Endothelial cell of umbilical vein (primary cell): ENCODE results near the gene S100A10. TPM values are rescaled to one million over a fixed set of nuclear protein-coding genes. Genes with fewer than 3 reads are reported as not detected.

Experiments
- BruUV-seq: library from RNA; stranded (reverse); fragments of 400-500 nt; replicated peaks from 2 replicates; lab custom pipeline; 2021; lab: Mats Ljungman, UMichigan
- CTCF ChIA-PET: fragments of 300-600, 350-600 bp; sonication (Branson Sonifier 250); formaldehyde crosslinking; loops from one replicate; lab custom pipeline; 2021; ENCODE audit warnings: antibody characterized with exemption, inconsistent platforms; lab: Charles Lee
- POLR2A ChIA-PET: fragments of 300-600, 350-600 bp; sonication (Branson Sonifier 250); formaldehyde crosslinking; loops from one replicate; lab custom pipeline; 2021; ENCODE audit warnings: antibody characterized with exemption, inconsistent platforms; lab: Charles Lee
- DNase-seq: peaks from one replicate; pipeline ENCODE4 v3.0.0-alpha.2; 2011; ENCODE audit warnings: low read depth, low spot score
- FAIRE-seq: peaks from 2 replicates; lab custom pipeline; 2011; peaks lifted over from hg19 to GRCh38; lab: Jason Lieb, UNC
- H2AFZ ChIP-seq: 2 replicates; pipeline ENCODE4 v1.6.0; 2012; ENCODE audit warnings: low read depth, low read length, control low read depth, inconsistent platforms
- H3K27ac ChIP-seq: 2 replicates; pipeline ENCODE4 v1.5.1; 2011; ENCODE audit warnings: low read depth, mild to moderate bottlenecking, control low read depth, low read length, moderate library complexity; ENCODE audit not compliant: insufficient read depth
- H3K27me3 ChIP-seq, 2 experiments: 2 replicates each; pipeline versions ENCODE4 v1.6.0 to v1.6.1; 2011; ENCODE audit warnings: low read length in 2 of 2, mixed read lengths in 1 of 2; ENCODE audit not compliant: control insufficient read depth in 2 of 2, insufficient read depth in 2 of 2
- H3K36me3 ChIP-seq, 2 experiments: 2 replicates in 1 of 2; 3 replicates in 1 of 2; pipeline ENCODE4 v1.5.1; 2011; ENCODE audit warnings: low read length in 2 of 2, mild to moderate bottlenecking in 1 of 2, moderate library complexity in 1 of 2; ENCODE audit not compliant: control insufficient read depth in 2 of 2, insufficient read depth in 2 of 2; ENCODE audit errors: extremely low read depth in 1 of 2
- H3K4me1 ChIP-seq: 3 replicates; pipeline ENCODE4 v1.5.1; 2011; ENCODE audit warnings: mild to moderate bottlenecking, low read length; ENCODE audit not compliant: control insufficient read depth, insufficient read depth; ENCODE audit errors: extremely low read depth
- H3K4me2 ChIP-seq: 2 replicates; pipeline ENCODE4 v1.6.1; 2011; ENCODE audit warnings: low read length, control low read depth, mixed read lengths; ENCODE audit not compliant: insufficient read depth
- H3K4me3 ChIP-seq, 3 experiments: fragments of 200-600 bp in 1 of 3; sonication (generic), shearing (Covaris generic) in 1 of 3; replicated peaks in 1 of 3; 2 replicates each; pipeline ENCODE4 v1.5.1; 2011 to 2016; ENCODE audit warnings: control low read depth in 3 of 3, low read length in 3 of 3, mild to moderate bottlenecking in 2 of 3, inconsistent platforms in 1 of 3, low read depth in 1 of 3, moderate library complexity in 1 of 3; ENCODE audit not compliant: insufficient read depth in 1 of 3
- H3K79me2 ChIP-seq: 2 replicates; pipeline ENCODE4 v1.6.0; 2012; ENCODE audit warnings: low read length, inconsistent platforms; ENCODE audit not compliant: control insufficient read depth, insufficient read depth
- H3K9ac ChIP-seq: replicated peaks from 2 replicates; pipeline ENCODE3; 2011; ENCODE audit warnings: low read length, control low read depth; ENCODE audit not compliant: insufficient read depth; ENCODE audit errors: extremely low read depth
- H3K9me1 ChIP-seq: replicated peaks from 3 replicates; pipeline ENCODE4 v1.6.0; 2011; ENCODE audit warnings: mild to moderate bottlenecking, low read length; ENCODE audit not compliant: control insufficient read depth, insufficient read depth; ENCODE audit errors: extremely low read depth
- H3K9me3 ChIP-seq: replicated peaks from 2 replicates; pipeline ENCODE4 v1.5.1; 2012; ENCODE audit warnings: low read length, inconsistent platforms; ENCODE audit not compliant: control insufficient read depth, insufficient read depth
- H4K20me1 ChIP-seq: replicated peaks from 2 replicates; pipeline ENCODE3; 2011; ENCODE audit warnings: mild to moderate bottlenecking, low read length; ENCODE audit not compliant: control insufficient read depth, insufficient read depth; ENCODE audit errors: extremely low read depth
- EZH2 ChIP-seq: IDR thresholded peaks from 2 replicates; pipeline ENCODE4 v1.6.1; 2012; ENCODE audit warnings: borderline replicate concordance, low read depth, mild to moderate bottlenecking, moderate library complexity, low read length, inconsistent platforms; ENCODE audit not compliant: severe bottlenecking
- FOS ChIP-seq: IDR thresholded peaks from 2 replicates; pipeline ENCODE4 v1.6.1; 2011; ENCODE audit warnings: mild to moderate bottlenecking, low read length, moderate library complexity, borderline replicate concordance; ENCODE audit not compliant: insufficient read depth
- GATA2 ChIP-seq: IDR thresholded peaks from 2 replicates; pipeline ENCODE4 v1.7.0; 2011; ENCODE audit warnings: low read depth, mild to moderate bottlenecking, moderate library complexity, mixed read lengths, low read length; ENCODE audit not compliant: insufficient read length, insufficient read depth
- JUN ChIP-seq: IDR thresholded peaks from 2 replicates; pipeline ENCODE4 v1.6.1; 2011; ENCODE audit warnings: borderline replicate concordance, low read depth; ENCODE audit not compliant: insufficient read length, insufficient read depth
- MYC ChIP-seq: IDR thresholded peaks from one replicate; pipeline ENCODE4 v1.6.1; 2011; ENCODE audit warnings: mild to moderate bottlenecking, low read depth, low read length
- POLR2A ChIP-seq: IDR thresholded peaks from 2 replicates; pipeline ENCODE4 v1.6.1; 2012; ENCODE audit warnings: low read depth, mild to moderate bottlenecking, control low read depth, low read length
- POLR2AphosphoS5 ChIP-seq: IDR thresholded peaks from 2 replicates; pipeline ENCODE4 v1.6.1; 2012; ENCODE audit warnings: low read depth, mild to moderate bottlenecking, control low read depth, low read length, moderate library complexity; ENCODE audit not compliant: insufficient read depth
- dilution Hi-C: fragments of 300-500 bp; cut with MboI; formaldehyde crosslinking; loops from one replicate; pipeline ENCODE4 v1.15.0; 2019; ENCODE audit warnings: low sequenced_read_pairs; ENCODE audit not compliant: extremely low pct_ligation_motif_present
- intact Hi-C: fragments of 100-400 bp; cut with micrococcal nuclease; formaldehyde crosslinking; loops from one replicate; pipeline ENCODE4 v1.10.0; 2022
- polyA plus RNA-seq, 4 experiments: library from polyadenylated mRNA; depleted of rRNA in 3 of 4; stranded (reverse) in 3 of 4; unstranded in 1 of 4; fragments of >200 nt; gene quantifications; 2 replicates each; pipeline versions ENCODE4 v1.2.1 to v1.2.3, GENCODE V29; 2011 to 2012; ENCODE audit warnings: missing spikeins in 1 of 4
- total RNA-seq: library from RNA; stranded (reverse); gene quantifications from 2 replicates; pipeline ENCODE4 v1.2.3, GENCODE V29; 2021
- TF ChIP-seq, protein P1 (sequence below): IDR thresholded peaks from 2 replicates; pipeline ENCODE4 v1.6.1; 2011; ENCODE audit not compliant: insufficient read depth, insufficient read length
- TF ChIP-seq, protein P2 (sequence below), 2 donors: IDR thresholded peaks; 1 replicate in 1 of 2; 2 replicates in 1 of 2; pipeline ENCODE4 v1.5.1; 2011; ENCODE audit warnings: low read length in 2 of 2, mild to moderate bottlenecking in 2 of 2, moderate library complexity in 2 of 2, control low read depth in 1 of 2, inconsistent platforms in 1 of 2, low read depth in 1 of 2; ENCODE audit not compliant: insufficient read depth in 1 of 2; ENCODE audit errors: extremely low read depth in 1 of 2

The S100A10 gene
- total and polyA plus RNA-seq, 2 donors (not counting 3 experiments of a cell fraction or from before 2014, with no cell fraction given), result 76.8 to 779 TPM

DNA sequence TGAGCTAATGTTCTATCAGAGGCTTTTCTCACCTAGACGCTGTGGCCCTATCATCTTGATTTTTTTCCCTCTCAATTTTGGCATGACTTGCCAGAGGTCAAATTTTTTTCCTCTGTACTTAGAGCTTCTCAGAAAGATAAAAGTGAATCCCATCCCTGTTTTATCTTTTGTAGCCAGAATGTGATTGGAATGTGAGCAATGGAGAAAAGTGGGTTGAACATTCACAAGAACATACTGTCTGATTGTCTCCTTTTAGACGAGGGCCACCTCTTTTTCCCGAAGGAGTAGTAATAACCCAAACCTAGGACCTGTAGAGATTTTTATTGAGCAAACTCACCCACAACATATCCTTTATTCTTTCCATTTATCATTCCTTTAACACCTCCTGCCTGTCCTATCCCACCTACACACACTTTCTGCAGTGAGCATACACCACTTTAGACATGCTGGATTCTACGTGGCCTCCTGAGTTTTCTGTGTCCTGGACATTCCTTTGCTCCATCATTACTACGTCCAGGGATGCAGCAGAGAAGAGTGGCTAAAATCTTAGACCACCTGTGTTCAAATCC, 15.9 kb downstream of the S100A10 start:
- no peak overlapping the region for H3K27ac ChIP-seq
- no peaks in the 10 kb centered on the region for H3K79me2 ChIP-seq
- H3K4me3 ChIP-seq, result no peak overlapping the region
- BruUV-seq, result no TSS peak
- intact Hi-C loops, result no loop called here
- no peaks in the 10 kb centered on the region for H4K20me1 ChIP-seq
- no peak for FAIRE-seq
- H3K36me3 ChIP-seq, result peaks cover 3 to 8% of the 10 kb centered on the region in 2 experiments
- dilution Hi-C loops, result no loop called here
- no peak for TF ChIP-seq POLR2AphosphoS5
- TF ChIP-seq GATA2, result no peak
- TF ChIP-seq, protein P1, sequence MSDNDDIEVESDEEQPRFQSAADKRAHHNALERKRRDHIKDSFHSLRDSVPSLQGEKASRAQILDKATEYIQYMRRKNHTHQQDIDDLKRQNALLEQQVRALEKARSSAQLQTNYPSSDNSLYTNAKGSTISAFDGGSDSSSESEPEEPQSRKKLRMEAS, result no peak
- TF ChIP-seq POLR2A, result no peak
- no peak for TF ChIP-seq EZH2
- TF ChIP-seq FOS, result no peak
- TF ChIP-seq, protein P2, sequence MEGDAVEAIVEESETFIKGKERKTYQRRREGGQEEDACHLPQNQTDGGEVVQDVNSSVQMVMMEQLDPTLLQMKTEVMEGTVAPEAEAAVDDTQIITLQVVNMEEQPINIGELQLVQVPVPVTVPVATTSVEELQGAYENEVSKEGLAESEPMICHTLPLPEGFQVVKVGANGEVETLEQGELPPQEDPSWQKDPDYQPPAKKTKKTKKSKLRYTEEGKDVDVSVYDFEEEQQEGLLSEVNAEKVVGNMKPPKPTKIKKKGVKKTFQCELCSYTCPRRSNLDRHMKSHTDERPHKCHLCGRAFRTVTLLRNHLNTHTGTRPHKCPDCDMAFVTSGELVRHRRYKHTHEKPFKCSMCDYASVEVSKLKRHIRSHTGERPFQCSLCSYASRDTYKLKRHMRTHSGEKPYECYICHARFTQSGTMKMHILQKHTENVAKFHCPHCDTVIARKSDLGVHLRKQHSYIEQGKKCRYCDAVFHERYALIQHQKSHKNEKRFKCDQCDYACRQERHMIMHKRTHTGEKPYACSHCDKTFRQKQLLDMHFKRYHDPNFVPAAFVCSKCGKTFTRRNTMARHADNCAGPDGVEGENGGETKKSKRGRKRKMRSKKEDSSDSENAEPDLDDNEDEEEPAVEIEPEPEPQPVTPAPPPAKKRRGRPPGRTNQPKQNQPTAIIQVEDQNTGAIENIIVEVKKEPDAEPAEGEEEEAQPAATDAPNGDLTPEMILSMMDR (IDR thresholded peaks at IDR 0.05; ENCODE audit: extremely low read depth in 1 of 2, insufficient read depth in 1 of 2, low read depth in 1 of 2, low read length in 2 of 2), result no peak
- no peak for TF ChIP-seq JUN
- no peak for TF ChIP-seq MYC
- no peaks in the 10 kb centered on the region for H3K9me3 ChIP-seq
- no peak overlapping the region for H2AFZ ChIP-seq
- ChIA-PET POLR2A (no interaction called here), CTCF (interaction anchor here (1.3 to 7.5 kb wide), 3 partner anchors 9 to 17 kb away, joined by 4 to 57 read pairs (median 10); no protein-coding TSS in a partner anchor)
- H3K9me1 ChIP-seq, result no peaks in the 10 kb centered on the region
- no peaks in the 10 kb centered on the region for H3K27me3 ChIP-seq
- no peak overlapping the region for H3K4me2 ChIP-seq
- H3K4me1 ChIP-seq, result peaks cover 25% of the 10 kb centered on the region
- no peak overlapping the region for H3K9ac ChIP-seq
- no peak for DNase-seq
